PC-3 (cell line): Measurements from ENCODE around the gene ANKRD42. TPM values are rescaled to one million over a fixed set of nuclear protein-coding genes. Genes with fewer than 3 reads are reported as not detected.

Source experiments
- ATAC-seq: fragments of 200-7000 bp; cut with Tn5 transposase; 2 replicates; pipeline ENCODE4 v1.9.1; 2020; ENCODE audit warnings: mild to moderate bottlenecking, moderate library complexity
- BruUV-seq: library from RNA; stranded (reverse); fragments of 400-500 nt; replicated peaks from 2 replicates; lab custom pipeline; 2021; lab: Mats Ljungman, UMichigan
- CTCF ChIA-PET: fragments of 300-600 bp; sonication (Branson Sonifier 250); formaldehyde crosslinking; loops from one replicate; lab custom pipeline; 2022; ENCODE audit warnings: antibody characterized with exemption; lab: Charles Lee
- POLR2A ChIA-PET: fragments of 300-600 bp; sonication (Branson Sonifier 250); formaldehyde crosslinking; loops from one replicate; lab custom pipeline; 2022; ENCODE audit warnings: antibody characterized with exemption; ENCODE audit not compliant: unreplicated experiment; lab: Charles Lee
- DNase-seq: peaks from one replicate; pipeline ENCODE4 v3.0.0-alpha.2; 2015
- H2AFZ ChIP-seq: fragments of 300-600 bp; sonication (generic); 2 replicates; pipeline ENCODE4 v1.6.0; 2016; ENCODE audit warnings: antibody characterized with exemption, low read length
- H3F3A ChIP-seq: fragments of 300-600 bp; sonication (generic); one replicate; pipeline ENCODE4 v1.6.0; 2017; ENCODE audit warnings: antibody characterized with exemption, low read length, control low read depth, mild to moderate bottlenecking; ENCODE audit not compliant: unreplicated experiment
- H3K27ac ChIP-seq: fragments of 300-600 bp; sonication (generic); 2 replicates; pipeline ENCODE4 v1.5.1; 2016; ENCODE audit warnings: mild to moderate bottlenecking, low read length
- H3K27me3 ChIP-seq: fragments of 300-600 bp; sonication (generic); 2 replicates; pipeline ENCODE4 v1.6.1; 2016; ENCODE audit warnings: low read length, mixed read lengths
- H3K36me3 ChIP-seq: fragments of 300-600 bp; sonication (generic); 2 replicates; pipeline ENCODE4 v1.6.1; 2016; ENCODE audit warnings: low read depth, mixed run types, low read length, mixed read lengths
- H3K4me1 ChIP-seq: fragments of 300-600 bp; sonication (generic); 2 replicates; pipeline ENCODE4 v1.5.1; 2016; ENCODE audit warnings: low read length; ENCODE audit not compliant: insufficient read depth
- H3K4me2 ChIP-seq: fragments of 300-600 bp; sonication (generic); 2 replicates; pipeline ENCODE4 v1.6.0; 2016; ENCODE audit warnings: low read length
- H3K4me3 ChIP-seq: fragments of 300-600 bp; sonication (generic); 2 replicates; pipeline ENCODE4 v1.5.1; 2016; ENCODE audit warnings: mild to moderate bottlenecking, low read length, mixed read lengths
- H3K79me2 ChIP-seq: fragments of 300-600 bp; sonication (generic); 2 replicates; pipeline ENCODE4 v1.6.1; 2017; ENCODE audit warnings: low read length, mixed read lengths
- H3K9ac ChIP-seq: fragments of 300-600 bp; sonication (generic); 2 replicates; pipeline ENCODE4 v1.6.0; 2016; ENCODE audit warnings: mild to moderate bottlenecking, low read length
- H3K9me2 ChIP-seq: fragments of 300-600 bp; sonication (generic); replicated peaks from 2 replicates; pipeline ENCODE4 v1.6.1; 2016; ENCODE audit warnings: mixed run types, low read length, mixed read lengths
- H3K9me3 ChIP-seq: fragments of 300-600 bp; sonication (generic); 2 replicates; pipeline ENCODE4 v1.6.1; 2016; ENCODE audit warnings: low read length, mixed read lengths
- H4K20me1 ChIP-seq: fragments of 300-600 bp; sonication (generic); 2 replicates; pipeline ENCODE4 v1.6.1; 2016; ENCODE audit warnings: low read length, mixed read lengths
- EZH2 ChIP-seq: fragments of 300-600 bp; sonication (generic); IDR thresholded peaks from one replicate; pipeline ENCODE4 v1.6.1; 2017; ENCODE audit warnings: antibody characterized with exemption, mild to moderate bottlenecking, low read length; ENCODE audit not compliant: unreplicated experiment
- EZH2phosphoT487 ChIP-seq: fragments of 300-600 bp; sonication (generic); IDR thresholded peaks from 2 replicates; pipeline ENCODE4 v1.6.1; 2018; ENCODE audit warnings: mild to moderate bottlenecking, antibody characterized with exemption, low read length, borderline replicate concordance
- intact Hi-C: fragments of 100-400 bp; cut with micrococcal nuclease; formaldehyde crosslinking; loops from 2 replicates; pipeline ENCODE4 v1.9.0; 2023
- total RNA-seq: library from RNA; depleted of rRNA; stranded (reverse); fragments of >200 nt; gene quantifications from 2 replicates; pipeline ENCODE4 v1.2.3, GENCODE V29; 2014
- TF ChIP-seq, protein P1 (sequence below): fragments of 300-600 bp; sonication (generic); conservative IDR thresholded peaks from 2 replicates; pipeline ENCODE4 v1.5.1; 2017; ENCODE audit warnings: antibody characterized with exemption, low read depth, mild to moderate bottlenecking, low read length

The ANKRD42 gene
- total RNA-seq, 1 experiment from 2014 or later = 11.2 TPM

GRCh38 chr11:83153764-83154163, 39.7 kb upstream of the ANKRD42 start:
- Histone ChIP-seq H3K9ac (no peak overlapping the region), H3K9me3 (no peaks in the 10 kb centered on the region), H3F3A (no peaks in the 10 kb centered on the region), H3K4me1 (peaks cover 8% of the 10 kb centered on the region), H3K27ac (no peak overlapping the region), H4K20me1 (peaks cover 14% of the 10 kb centered on the region), H2AFZ (no peak overlapping the region), H3K36me3 (peaks cover 5% of the 10 kb centered on the region), H3K79me2 (peaks cover 19% of the 10 kb centered on the region), H3K27me3 (no peaks in the 10 kb centered on the region), H3K4me3 (no peak overlapping the region), H3K4me2 (no peak overlapping the region), H3K9me2 (no peaks in the 10 kb centered on the region)
- TF ChIP-seq EZH2 = no peak
- TF ChIP-seq EZH2phosphoT487 = no peak
- TF ChIP-seq, protein P1, sequence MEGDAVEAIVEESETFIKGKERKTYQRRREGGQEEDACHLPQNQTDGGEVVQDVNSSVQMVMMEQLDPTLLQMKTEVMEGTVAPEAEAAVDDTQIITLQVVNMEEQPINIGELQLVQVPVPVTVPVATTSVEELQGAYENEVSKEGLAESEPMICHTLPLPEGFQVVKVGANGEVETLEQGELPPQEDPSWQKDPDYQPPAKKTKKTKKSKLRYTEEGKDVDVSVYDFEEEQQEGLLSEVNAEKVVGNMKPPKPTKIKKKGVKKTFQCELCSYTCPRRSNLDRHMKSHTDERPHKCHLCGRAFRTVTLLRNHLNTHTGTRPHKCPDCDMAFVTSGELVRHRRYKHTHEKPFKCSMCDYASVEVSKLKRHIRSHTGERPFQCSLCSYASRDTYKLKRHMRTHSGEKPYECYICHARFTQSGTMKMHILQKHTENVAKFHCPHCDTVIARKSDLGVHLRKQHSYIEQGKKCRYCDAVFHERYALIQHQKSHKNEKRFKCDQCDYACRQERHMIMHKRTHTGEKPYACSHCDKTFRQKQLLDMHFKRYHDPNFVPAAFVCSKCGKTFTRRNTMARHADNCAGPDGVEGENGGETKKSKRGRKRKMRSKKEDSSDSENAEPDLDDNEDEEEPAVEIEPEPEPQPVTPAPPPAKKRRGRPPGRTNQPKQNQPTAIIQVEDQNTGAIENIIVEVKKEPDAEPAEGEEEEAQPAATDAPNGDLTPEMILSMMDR = no peak
- intact Hi-C loops = no loop called here
- no peak for ATAC-seq
- DNase-seq = no peak
- ChIA-PET POLR2A (interaction anchor here (0.6 kb wide), 1 partner anchor 102 kb away, joined by 3 read pairs; no protein-coding TSS in a partner anchor), CTCF (no interaction called here)
- BruUV-seq = no TSS peak

GRCh38 chr11:83156144-83156995, 37.1 kb upstream of the ANKRD42 start:
- Histone ChIP-seq H3F3A (peaks cover 10% of the 10 kb centered on the region), H3K36me3 (peaks cover 22% of the 10 kb centered on the region), H3K4me2 (peak overlapping the region; percentile 75), H3K27me3 (no peaks in the 10 kb centered on the region), H3K9me2 (no peaks in the 10 kb centered on the region), H3K9ac (peak overlapping the region; percentile 70), H3K79me2 (peaks cover 45% of the 10 kb centered on the region), H3K9me3 (no peaks in the 10 kb centered on the region), H2AFZ (peak overlapping the region; percentile 80), H3K27ac (peak overlapping the region; percentile 76), H3K4me1 (peaks cover 12% of the 10 kb centered on the region), H4K20me1 (peaks cover 39% of the 10 kb centered on the region), H3K4me3 (peak overlapping the region; percentile 75)
- intact Hi-C loops = loop anchor here (1.0 to 5.0 kb wide), 6 partner anchors 37 to 299 kb away; partner anchors contain the start of genes ANKRD42, DDIAS, PRCP and RAB30
- ChIA-PET CTCF (interaction anchor here (0.7 kb wide), 1 partner anchor 130 kb away, joined by 13 read pairs; the partner anchor contains the start of gene CCDC90B), POLR2A (interaction anchor here (0.6 to 1.6 kb wide), 11 partner anchors 19 to 1931 kb away, joined by 3 to 18 read pairs (median 3); partner anchors contain the start of genes DDIAS, PRCP and RAB30)
- TF ChIP-seq, protein P1 = no peak
- TF ChIP-seq EZH2phosphoT487 (no peak), EZH2 (no peak)
- DNase-seq (peak; percentile 100), ATAC-seq (peak; percentile 89)
- BruUV-seq = TSS peak; percentile 85
